ENCODE data around the gene MEGF6.

MEGF6 gene

DNA sequence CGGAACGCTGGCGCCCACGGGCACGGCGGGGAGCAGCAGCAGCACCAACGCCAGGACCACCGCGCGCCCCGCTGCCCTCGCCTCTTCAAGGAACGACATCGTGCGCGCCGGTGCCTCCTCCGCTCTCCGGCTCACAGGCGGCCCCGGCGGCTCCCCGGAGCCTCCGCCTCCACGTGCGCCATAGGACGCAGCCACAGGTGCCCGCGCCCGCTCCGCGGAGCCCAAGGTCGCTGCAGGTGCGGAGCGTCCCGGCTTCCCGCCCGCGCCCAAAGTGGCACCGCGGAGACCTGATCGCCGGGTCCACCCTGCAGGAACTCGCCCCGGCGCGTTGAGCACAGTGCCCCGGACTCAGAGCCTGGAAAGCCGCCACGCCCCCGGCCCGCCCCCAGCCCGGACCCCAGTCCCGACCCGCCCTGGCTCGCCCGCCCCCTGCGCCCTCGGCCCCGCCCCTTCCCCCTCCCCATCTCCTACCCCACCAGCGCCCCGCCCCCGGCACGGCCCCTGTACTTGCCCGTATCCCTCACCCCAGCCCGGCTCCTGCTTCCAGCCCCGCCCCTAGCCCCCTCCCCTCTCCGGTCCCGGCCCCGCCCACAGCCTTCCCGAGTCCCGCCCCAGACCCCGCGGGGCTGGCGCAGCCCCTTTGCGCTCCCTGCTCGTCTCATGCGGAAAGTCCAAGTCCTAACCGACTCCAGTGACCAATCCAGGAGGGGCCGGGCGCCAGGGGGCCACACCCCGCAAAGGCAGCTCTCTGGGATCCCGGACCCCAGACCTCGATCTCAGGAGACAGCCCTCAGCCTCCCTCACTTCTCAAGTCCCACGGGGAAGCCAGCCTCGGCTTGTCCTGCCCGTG, at the start of gene MEGF6:
TSS of gene MEGF6 (minus strand) at position 339 of the 850 bp plus-strand sequence. CDS start at position 99, 240 bp downstream.
- DNase-seq (ENCODE audit: low read depth), result no peak

DNA sequence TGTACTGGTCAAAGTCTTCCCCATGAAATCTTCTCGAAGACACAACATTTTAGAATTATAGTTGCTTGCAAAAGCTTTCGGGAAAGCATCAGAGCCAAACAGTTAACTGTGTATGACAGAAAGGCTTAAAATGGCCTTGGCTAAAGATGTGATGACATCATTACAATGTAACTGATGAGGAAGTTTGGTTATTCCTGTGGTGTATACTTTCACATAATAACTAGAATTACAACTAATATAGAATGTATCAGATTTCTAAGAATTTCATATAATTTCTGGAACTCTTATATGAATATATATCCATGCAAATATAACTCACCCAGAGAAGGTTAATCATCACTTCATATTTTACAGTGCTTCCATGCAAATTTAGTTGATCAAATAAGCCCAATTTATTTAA, 49.4 kb upstream of the MEGF6 start:
- no peak for DNase-seq (ENCODE audit: low read depth)

DNA sequence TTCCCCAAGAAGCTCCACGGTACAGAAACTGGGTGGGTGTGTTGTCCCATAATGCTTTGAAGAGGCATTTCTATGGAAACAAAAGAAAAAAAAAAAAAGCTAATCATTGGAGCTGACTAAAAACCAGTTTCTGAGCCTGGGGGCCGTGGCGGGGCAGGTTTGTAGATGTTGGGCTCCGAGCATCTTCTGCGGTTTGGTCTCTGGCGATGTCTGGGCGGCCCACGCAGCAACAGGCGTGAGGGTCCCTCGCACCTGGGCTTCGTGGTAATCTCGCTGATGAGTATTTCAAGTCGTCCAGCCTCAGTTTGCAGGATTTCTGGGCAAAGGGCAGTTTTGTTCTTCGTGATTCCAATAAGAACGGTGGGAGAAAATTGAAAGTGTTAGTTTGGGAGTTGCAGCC, 47.8 kb upstream of the MEGF6 start:
- DNase-seq (ENCODE audit: low read depth), result no peak

DNA sequence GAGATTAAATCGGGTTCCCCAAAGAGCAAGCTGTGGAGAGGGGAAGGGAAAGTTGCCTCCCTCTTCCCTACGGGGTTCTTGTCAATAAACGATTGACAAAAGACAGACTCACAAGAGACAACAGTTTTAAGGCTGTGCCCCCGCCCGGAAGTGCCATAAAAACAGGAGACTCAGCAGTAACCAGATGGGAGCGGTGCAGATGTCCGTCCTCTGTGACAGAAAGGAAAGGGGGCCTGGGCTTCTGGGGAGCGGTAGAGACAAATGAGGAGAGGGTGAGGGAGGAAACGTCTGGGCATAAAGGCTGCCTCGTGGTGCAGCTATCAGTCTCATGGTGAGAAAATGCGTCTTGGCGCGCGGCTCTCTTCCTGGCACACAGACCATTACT, 46.9 kb upstream of the MEGF6 start:
- DNase-seq (ENCODE audit: low read depth), result no peak

- DNase-seq (ENCODE audit: low read depth), result no peak
Observed at GRCh38 chr1:3657578-3658230, 46.4 kb upstream of the MEGF6 start.

DNA sequence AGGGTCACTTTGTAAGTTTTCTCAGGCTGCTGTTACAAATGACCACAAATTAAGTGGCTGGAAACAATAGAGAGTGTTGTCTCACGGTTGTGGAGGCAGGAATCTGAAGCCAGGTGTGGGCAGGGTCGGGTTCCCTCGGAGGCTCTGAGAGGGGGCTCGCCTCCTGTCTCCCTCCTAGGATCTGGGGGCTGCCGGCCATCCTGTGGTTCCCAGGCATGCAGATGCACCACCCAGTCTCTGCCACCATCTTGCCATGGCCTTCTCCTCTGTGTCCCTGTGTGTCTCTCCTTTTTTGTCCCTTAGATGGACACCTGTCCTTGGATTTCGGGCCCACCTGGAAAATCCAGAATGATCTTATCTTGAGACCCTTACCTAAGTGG, 45.8 kb upstream of the MEGF6 start:
- DNase-seq (ENCODE audit: low read depth), result no peak

GRCh38 chr1:3656450-3657095, 45.3 kb upstream of the MEGF6 start:
- DNase-seq (ENCODE audit: low read depth), result no peak

- no peak for DNase-seq (ENCODE audit: low read depth)
Observed at GRCh38 chr1:3654549-3655281, 43.4 kb upstream of the MEGF6 start.

GRCh38 chr1:3653286-3653618, 41.9 kb upstream of the MEGF6 start:
- DNase-seq (ENCODE audit: low read depth), result no peak

DNA sequence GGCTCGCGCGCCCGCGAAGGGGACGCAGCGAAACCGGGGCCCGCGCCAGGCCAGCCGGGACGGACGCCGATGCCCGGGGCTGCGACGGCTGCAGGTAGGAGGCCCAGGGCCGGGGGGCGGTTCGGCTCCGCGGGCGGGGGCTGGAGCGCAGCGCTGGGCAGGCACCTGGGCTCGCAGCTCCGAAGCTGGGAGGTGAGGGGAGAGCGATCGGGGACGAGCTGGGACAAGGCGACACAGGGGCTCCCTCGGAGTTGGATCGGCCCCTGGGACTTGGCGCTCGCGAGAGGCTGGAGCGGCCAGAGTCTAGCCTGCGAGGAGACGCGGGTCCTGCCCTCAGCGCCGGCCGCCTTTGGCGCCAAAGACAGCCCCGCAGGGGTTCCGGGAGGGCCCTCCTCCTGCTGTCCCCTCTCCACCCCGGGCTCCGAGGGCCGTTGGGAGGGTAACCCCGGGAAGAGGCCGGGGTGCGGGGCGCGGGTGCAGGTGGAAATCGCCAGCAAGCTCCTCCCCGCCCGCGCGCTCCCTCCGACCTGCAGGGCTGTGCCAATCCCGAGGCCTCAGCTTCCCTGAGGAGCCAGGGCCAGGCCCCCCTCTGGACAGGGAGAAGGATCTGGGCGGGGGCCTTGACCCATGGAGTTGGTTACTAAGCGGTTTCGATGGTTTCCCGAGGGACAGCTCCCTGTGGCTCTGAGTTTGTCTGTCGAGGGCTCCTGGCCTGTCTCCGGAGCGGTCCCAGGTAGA, 41.4 kb upstream of the MEGF6 start:
- DNase-seq (ENCODE audit: low read depth), result no peak

GRCh38 chr1:3651930-3652547, 40.7 kb upstream of the MEGF6 start, which contains the start of gene TP73:
TP73 (plus strand) TSS chr1:3652516; CDS start chr1:3682366, 29,850 bp downstream.
- DNase-seq (ENCODE audit: low read depth), result no peak

DNA sequence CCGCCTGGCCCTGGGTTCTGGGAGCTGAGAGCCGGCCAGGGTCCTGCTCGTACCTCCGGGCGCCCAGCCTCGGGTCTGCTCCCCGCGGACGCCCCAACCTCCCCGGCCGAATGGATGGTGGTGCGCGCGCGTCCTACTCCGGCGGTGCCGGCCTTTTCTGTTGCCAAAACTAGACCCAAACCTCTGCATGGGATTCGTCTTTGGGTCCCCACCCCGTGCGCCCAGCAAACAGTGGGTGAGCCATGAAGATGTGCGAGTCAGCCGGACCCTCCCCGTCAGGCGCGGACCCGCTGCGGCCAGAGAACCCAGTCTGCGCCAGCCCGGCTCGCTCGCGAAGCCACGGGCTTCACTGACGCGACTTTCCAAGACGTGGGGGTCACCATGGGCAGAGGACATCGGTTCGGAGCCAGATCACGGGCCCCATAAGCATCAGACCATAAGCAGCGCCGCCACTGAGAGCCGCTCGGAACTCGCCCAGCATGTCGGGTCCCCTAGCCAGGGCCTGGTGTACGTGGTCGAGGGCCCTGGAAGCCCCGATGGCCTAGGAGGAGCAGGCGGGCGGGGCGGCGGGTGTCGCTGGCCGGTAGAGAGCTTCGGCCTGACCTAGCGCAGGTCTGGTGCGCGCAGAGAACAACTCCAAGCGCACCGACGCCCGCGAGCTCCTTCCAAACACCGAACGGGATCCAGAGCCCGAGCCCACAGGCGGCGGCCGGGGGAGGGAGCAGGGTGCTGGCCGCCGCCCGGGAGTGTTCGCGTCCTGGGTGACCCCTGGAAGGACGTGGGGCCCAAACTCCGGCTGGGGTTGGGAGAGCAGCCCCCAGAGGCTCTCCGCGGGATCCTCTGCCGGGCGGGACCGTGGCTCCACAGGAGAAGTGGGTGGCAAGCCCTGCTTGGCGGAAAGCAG, 40.0 kb upstream of the MEGF6 start:
- no peak for DNase-seq (ENCODE audit: low read depth)

DNA sequence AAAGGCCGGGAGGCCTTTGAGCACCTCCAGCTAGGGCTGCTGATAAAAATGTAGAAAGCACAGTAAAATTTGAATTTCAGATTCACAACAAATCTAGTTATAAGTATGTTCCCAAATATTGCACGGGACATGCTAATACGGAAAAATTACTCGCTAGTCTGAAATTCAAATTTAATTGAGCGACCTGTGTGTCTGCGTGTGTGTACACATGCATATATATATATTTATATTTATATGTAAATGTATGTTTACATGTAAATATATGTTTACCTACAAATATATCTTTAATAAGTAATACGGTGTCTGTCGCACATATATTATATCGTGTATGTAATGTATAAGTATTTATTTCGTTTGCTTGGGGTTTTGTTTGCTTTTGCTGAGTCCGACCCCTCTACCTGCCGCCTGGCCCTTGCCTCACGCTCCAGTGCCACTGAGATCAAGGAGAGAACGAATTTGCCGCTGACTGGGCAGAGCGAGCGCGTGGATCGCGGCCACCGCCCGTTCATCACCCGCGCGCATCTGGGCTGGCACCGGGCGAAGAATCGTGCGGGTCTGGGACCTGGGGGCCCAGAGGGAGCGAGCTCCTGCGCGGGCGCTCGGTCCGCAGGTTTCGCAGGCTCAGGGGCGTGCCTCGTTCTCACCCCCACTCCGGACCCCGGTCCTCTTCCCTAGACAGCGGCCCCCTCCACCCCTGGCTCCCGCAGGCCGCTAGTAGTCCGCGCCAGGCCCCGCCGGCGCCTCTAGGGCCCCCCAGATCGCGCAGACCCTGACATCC, 39.1 kb upstream of the MEGF6 start:
- DNase-seq (ENCODE audit: low read depth), result no peak

DNA sequence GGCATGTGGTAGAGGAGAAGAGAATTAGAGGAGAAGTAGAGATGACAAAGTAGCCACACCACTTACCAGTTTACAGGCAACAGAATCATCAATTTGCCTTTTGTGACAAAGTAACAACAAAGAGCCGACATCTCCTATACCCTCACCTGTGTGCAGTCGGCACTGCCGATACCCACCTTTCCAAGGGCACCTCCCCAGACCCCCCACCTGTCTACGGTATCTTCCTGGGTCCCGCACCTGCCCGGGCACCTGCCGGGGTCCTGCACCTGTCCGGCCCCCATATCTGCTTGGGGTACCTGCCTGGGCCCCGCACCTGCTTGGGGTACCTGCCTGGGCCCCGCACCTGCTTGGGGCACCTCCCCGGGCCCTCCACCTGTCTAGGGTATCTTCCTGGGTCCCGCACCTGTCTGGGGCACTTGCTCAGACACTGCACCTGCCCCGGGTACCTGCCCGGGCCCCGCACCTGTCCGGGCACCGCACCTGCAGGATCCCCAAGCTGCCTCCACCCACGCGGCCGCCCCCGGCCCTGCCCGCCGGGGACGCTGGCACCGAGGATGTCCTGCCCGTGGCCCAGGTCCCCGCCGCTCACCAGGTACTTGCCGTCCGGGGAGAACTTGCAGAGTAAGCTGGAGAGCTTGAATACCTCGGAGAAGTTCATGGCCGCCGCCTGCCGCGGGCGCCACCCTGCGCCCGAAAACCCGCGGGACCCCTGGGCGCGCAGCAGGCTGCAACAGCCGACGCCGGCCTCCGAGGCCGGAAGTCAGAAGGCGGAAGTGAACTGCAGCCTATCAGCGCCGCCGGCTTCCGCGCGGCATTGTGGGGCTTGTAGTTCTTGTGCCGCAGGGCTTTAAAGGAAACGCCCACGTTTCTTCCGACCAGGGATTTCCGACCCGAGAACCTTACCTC, 38.3 kb upstream of the MEGF6 start, which contains the start of gene WRAP73:
TSS of gene WRAP73 (minus strand) at position 762 of the 906 bp plus-strand sequence. CDS start at position 658, 104 bp downstream.
- peak; percentile 70 for DNase-seq (ENCODE audit: low read depth)

DNA sequence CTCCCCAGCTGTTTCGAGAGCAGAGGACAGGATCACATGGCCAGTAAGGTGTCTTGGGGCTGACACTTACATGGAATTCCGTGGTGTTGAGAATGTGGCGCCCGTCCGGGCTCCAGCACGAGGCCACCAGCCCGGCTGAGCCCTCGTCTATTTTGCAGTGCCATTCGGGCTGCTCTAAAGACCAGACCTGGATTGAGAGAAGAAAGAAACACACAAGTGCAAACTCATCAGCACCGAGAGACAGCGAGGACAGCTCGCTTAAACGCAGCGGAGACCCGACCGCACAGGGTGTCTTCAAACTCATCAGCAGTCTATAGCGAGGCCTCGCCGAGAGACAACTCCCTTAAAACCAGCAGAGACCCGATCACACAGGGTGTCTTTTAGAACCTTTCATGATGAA, 35.3 kb upstream of the MEGF6 start:
- no peak for DNase-seq (ENCODE audit: low read depth)

- DNase-seq (ENCODE audit: low read depth), result no peak
Observed at GRCh38 chr1:3645666-3646355, 34.5 kb upstream of the MEGF6 start.

GRCh38 chr1:3645247-3645646, 33.9 kb upstream of the MEGF6 start:
- no peak for DNase-seq (ENCODE audit: low read depth)

DNA sequence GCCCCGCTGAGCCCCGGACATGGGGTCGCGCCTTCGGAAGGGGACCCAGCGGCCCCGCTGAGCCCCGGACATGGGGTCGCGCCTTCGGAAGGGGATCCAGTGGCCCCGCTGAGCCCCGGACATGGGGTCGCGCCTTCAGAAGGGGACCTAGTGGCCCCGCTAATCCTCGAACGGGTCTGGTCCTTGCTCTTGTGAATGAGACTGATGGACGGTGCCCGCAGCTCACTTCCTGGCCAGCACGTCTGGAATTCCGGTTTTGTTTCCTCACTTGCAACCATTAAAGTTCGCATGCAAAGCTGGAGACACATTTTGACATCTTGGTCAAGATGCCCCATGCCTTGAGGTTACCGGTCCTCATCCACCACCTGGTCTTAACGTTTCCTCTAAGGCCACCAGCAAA, 33.0 kb upstream of the MEGF6 start:
- no peak for DNase-seq (ENCODE audit: low read depth)
